Osteocyte (in vitro differentiated cells): ENCODE measurements around the gene RCN2. TPM values are rescaled to one million over a fixed set of nuclear protein-coding genes. Genes with fewer than 3 reads are reported as not detected.

ENCODE experiments used
- DNase-seq: peaks from one replicate; pipeline ENCODE4 v3.0.0; 2021; ENCODE audit warnings: mixed read lengths; ENCODE audit not compliant: unreplicated experiment; ENCODE audit errors: extremely low spot score
- H3K27ac Mint-ChIP-seq: one replicate; pipeline ENCODE4 v1.8.0; 2021; ENCODE audit warnings: mild to moderate bottlenecking, mixed read lengths; ENCODE audit not compliant: unreplicated experiment
- H3K27me3 Mint-ChIP-seq: one replicate; pipeline ENCODE4 v1.8.0; 2021; ENCODE audit warnings: mixed read lengths; ENCODE audit not compliant: unreplicated experiment
- H3K36me3 Mint-ChIP-seq: one replicate; pipeline ENCODE4 v1.8.0; 2021; ENCODE audit warnings: mixed read lengths; ENCODE audit not compliant: unreplicated experiment
- H3K4me1 Mint-ChIP-seq: one replicate; pipeline ENCODE4 v1.8.0; 2021; ENCODE audit warnings: mixed read lengths; ENCODE audit not compliant: unreplicated experiment
- H3K4me3 Mint-ChIP-seq: one replicate; pipeline ENCODE4 v1.8.0; 2021; ENCODE audit warnings: mild to moderate bottlenecking, moderate library complexity, mixed read lengths; ENCODE audit not compliant: unreplicated experiment
- H3K9me3 Mint-ChIP-seq: one replicate; pipeline ENCODE4 v1.8.0; 2021; ENCODE audit warnings: mixed read lengths; ENCODE audit not compliant: unreplicated experiment
- total RNA-seq: library from RNA; stranded (reverse); gene quantifications from 2 replicates; pipeline ENCODE4 v1.2.1, GENCODE V29; 2021
- TF ChIP-seq, protein P1 (sequence below): fragments of 200-600 bp; sonication (generic); IDR thresholded peaks from 2 replicates; pipeline ENCODE4 v1.5.0; 2021; ENCODE audit warnings: antibody characterized with exemption, mild to moderate bottlenecking, moderate library complexity

The RCN2 gene
- total RNA-seq, 1 donor from 2014 or later, result 81.3 TPM

DNA sequence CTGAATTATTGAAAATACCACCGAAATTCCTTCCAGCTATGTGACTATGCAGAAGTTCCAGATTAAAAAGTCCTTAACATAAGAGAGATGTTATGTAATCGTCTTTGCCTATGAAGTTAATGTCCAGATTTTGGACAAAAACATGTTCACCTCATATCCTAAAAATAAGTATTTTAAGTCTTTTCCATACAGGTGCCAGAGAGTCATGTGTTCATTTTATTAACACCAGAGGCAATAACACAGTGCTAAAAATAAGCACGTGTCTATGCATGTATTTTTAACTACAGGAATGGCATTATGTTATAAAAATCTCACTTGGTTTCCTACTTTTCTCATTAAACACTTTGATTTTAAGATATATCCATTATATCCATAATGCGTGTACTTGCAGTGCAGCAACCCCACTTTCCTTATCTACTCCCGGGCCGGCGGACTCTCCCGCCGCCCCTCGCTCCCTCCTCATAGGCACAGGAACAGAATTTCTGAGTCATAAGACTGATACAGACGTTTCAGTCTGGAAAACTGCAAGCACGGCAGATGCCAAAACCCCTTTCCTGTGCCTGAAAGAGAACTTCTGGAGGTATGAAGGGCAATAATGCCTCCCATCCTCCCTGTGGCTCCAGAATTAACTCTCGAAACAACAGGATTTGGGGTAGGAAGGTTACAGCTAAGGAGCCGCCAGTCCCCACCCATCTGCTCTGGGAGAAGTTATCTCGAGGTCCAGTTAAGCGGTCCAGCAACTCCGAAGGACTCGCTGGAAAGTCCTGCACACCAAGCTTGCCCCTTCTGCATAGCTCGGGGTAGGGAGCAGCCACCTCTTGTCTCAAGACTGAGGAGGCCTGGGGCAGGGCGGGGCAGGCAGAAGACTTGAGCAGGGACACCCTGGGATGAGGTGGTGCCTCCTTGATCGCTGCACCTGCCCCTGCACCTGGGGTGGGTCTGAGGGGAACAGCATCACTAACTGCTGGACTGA lies 41.1 kb downstream of the RCN2 start:
- Mint-ChIP-seq H3K27ac (no peak overlapping the region), H3K4me1 (no peaks in the 10 kb centered on the region), H3K36me3 (no peaks in the 10 kb centered on the region), H3K27me3 (peaks cover 37% of the 10 kb centered on the region), H3K4me3 (no peak overlapping the region), H3K9me3 (peaks cover under 1% of the 10 kb centered on the region)
- DNase-seq, result peak; percentile 75
- TF ChIP-seq, protein P1, sequence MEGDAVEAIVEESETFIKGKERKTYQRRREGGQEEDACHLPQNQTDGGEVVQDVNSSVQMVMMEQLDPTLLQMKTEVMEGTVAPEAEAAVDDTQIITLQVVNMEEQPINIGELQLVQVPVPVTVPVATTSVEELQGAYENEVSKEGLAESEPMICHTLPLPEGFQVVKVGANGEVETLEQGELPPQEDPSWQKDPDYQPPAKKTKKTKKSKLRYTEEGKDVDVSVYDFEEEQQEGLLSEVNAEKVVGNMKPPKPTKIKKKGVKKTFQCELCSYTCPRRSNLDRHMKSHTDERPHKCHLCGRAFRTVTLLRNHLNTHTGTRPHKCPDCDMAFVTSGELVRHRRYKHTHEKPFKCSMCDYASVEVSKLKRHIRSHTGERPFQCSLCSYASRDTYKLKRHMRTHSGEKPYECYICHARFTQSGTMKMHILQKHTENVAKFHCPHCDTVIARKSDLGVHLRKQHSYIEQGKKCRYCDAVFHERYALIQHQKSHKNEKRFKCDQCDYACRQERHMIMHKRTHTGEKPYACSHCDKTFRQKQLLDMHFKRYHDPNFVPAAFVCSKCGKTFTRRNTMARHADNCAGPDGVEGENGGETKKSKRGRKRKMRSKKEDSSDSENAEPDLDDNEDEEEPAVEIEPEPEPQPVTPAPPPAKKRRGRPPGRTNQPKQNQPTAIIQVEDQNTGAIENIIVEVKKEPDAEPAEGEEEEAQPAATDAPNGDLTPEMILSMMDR, result no peak

DNA sequence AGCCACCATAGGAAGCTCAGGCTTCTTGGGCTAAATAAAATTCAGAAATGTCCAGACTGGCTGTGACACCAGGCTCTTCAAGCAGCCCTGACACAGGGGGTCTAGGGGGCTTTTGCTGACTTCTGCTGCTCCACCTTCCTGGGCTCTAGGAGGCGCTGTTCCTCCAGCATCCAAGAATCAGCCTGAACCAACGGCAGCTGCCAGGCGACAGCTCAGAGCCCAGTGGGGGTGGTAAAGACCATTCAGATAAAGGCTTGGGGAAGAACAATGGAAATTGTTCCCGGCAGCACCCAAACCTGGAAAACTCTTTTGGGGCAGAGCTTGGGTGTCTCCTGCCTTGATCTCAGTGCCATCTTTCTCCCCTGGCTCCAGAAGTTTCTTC lies 41.8 kb downstream of the RCN2 start:
- TF ChIP-seq, protein P1, result peak; percentile 53
- Mint-ChIP-seq H3K9me3 (peaks cover 3% of the 10 kb centered on the region), H3K36me3 (no peaks in the 10 kb centered on the region), H3K4me3 (no peak overlapping the region), H3K27ac (no peak overlapping the region), H3K27me3 (peaks cover 39% of the 10 kb centered on the region), H3K4me1 (no peaks in the 10 kb centered on the region)
- peak; percentile 75 for DNase-seq

DNA sequence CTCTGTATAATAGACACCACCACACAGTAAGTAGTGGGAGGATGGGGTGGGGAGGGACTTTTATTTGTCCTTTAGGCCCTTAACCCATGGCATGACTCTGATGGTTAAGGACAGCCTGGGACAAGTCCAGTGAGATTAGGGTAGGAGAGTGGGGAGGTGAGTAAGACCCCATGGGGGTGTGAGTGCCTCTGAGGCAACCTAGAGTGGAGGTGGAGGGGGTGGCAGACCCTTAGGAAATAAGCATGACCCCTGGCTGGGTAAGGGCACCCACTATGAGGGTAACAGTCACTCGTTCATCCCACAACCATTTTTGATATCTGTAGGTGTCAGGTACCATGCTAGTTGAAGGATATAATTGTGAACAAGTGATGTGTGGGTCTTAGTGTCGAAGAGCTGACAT lies 42.4 kb downstream of the RCN2 start:
- TF ChIP-seq, protein P1, result no peak
- no peak overlapping the region for H3K4me3 Mint-ChIP-seq
- no peaks in the 10 kb centered on the region for H3K36me3 Mint-ChIP-seq
- no peaks in the 10 kb centered on the region for H3K4me1 Mint-ChIP-seq
- H3K27ac Mint-ChIP-seq, result no peak overlapping the region
- peaks cover 41% of the 10 kb centered on the region for H3K27me3 Mint-ChIP-seq
- peaks cover 3% of the 10 kb centered on the region for H3K9me3 Mint-ChIP-seq
- DNase-seq, result peak; percentile 69

DNA sequence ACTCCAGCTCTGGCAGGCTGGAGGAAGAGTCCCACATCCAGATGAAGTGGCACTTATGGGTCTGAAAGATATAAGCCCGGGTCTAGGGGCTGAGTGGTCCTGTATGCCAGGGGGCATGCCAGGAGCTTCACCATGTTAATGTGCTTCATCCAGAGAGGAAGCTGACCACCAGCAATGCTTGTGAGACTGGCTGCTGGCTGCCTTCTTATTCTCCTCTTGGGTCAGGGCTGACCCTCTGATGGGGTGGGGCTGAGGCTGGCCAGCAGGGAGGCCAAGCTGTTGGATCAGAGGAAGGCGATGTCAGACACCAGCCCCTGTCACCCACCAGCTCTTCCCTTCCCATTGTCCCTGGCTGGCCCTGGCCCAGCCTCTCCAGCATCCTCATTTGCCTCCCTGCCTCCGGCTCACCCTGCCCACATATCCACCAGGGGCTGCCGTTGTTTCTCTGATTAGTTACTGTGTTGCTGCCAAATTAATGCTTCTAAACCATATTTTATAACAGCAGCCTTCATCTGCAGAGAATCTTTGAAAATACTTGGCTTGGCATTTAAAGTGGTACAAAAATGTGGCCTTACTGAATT lies 43.0 kb downstream of the RCN2 start:
- Mint-ChIP-seq H3K36me3 (no peaks in the 10 kb centered on the region), H3K27me3 (peaks cover 38% of the 10 kb centered on the region), H3K9me3 (peaks cover 3% of the 10 kb centered on the region), H3K27ac (no peak overlapping the region), H3K4me3 (no peak overlapping the region), H3K4me1 (no peaks in the 10 kb centered on the region)
- TF ChIP-seq, protein P1, result no peak
- peak; percentile 69 for DNase-seq

DNA sequence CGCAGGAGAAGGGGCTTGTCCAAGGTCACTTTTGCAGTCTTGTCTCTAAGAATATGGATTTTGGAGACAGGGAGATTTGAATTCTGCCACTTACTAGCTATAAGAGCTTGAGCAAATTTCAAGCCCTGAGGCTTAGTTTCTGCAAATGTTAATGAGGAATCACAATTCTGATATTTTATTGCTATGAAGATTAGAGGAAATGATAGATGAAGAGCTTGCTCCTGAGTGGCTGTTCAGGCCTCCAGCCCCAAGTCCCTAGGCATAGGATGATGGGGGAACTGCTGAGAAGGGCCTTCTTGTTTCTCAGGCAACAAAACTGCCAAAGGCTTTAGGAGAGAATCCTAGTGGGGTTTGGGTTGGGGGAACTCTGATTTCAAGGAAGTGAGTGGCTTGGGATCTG lies 44.6 kb downstream of the RCN2 start:
- DNase-seq, result no peak
- H3K4me3 Mint-ChIP-seq, result no peak overlapping the region
- peaks cover 3% of the 10 kb centered on the region for H3K9me3 Mint-ChIP-seq

More for the DNA sequence above, 44.6 kb downstream of the RCN2 start:
- TF ChIP-seq, protein P1, result no peak
- Mint-ChIP-seq H3K27ac (no peak overlapping the region), H3K4me1 (no peaks in the 10 kb centered on the region), H3K27me3 (peaks cover 35% of the 10 kb centered on the region), H3K36me3 (no peaks in the 10 kb centered on the region)
